Ishikawa (cell line): ENCODE measurements around the gene ERMN.

Source experiments
- CEBPB ChIP-seq: IDR thresholded peaks from 2 replicates; pipeline ENCODE4 v1.6.1; 2012
- CREB1 ChIP-seq: IDR thresholded peaks from 2 replicates; pipeline ENCODE4 v1.6.1; 2012; ENCODE audit warnings: low read depth
- EGR1 ChIP-seq: IDR thresholded peaks from 2 replicates; pipeline ENCODE4 v1.6.1; 2012
- EP300 ChIP-seq: IDR thresholded peaks from 2 replicates; pipeline ENCODE4 v1.6.1; 2012; ENCODE audit warnings: borderline replicate concordance
- FOXM1 ChIP-seq: IDR thresholded peaks from 2 replicates; pipeline ENCODE4 v1.6.1; 2012; ENCODE audit warnings: low read depth, borderline replicate concordance
- MAX ChIP-seq: IDR thresholded peaks from 2 replicates; pipeline ENCODE4 v1.6.1; 2012
- NFIC ChIP-seq: IDR thresholded peaks from 2 replicates; pipeline ENCODE4 v1.6.1; 2012
- RAD21 ChIP-seq: IDR thresholded peaks from 2 replicates; pipeline ENCODE4 v1.6.1; 2012; ENCODE audit warnings: low read depth
- TAF1 ChIP-seq: IDR thresholded peaks from 2 replicates; pipeline ENCODE4 v1.6.1; 2012; ENCODE audit warnings: low read depth, mild to moderate bottlenecking
- TCF12 ChIP-seq: IDR thresholded peaks from 2 replicates; pipeline ENCODE4 v1.6.1; 2012; ENCODE audit warnings: low read depth
- TEAD4 ChIP-seq: IDR thresholded peaks from 2 replicates; pipeline ENCODE4 v1.6.1; 2012
- USF1 ChIP-seq: IDR thresholded peaks from 2 replicates; pipeline ENCODE4 v1.6.1; 2012
- YY1 ChIP-seq: IDR thresholded peaks from 2 replicates; pipeline ENCODE4 v1.6.1; 2012; ENCODE audit warnings: low read depth
- ZBTB7A ChIP-seq: IDR thresholded peaks from 2 replicates; pipeline ENCODE4 v1.6.1; 2012; ENCODE audit warnings: low read depth
- TF ChIP-seq, protein P1 (sequence below): IDR thresholded peaks from 2 replicates; pipeline ENCODE4 v1.6.1; 2012; ENCODE audit warnings: low read depth, mild to moderate bottlenecking

The ERMN gene

DNA sequence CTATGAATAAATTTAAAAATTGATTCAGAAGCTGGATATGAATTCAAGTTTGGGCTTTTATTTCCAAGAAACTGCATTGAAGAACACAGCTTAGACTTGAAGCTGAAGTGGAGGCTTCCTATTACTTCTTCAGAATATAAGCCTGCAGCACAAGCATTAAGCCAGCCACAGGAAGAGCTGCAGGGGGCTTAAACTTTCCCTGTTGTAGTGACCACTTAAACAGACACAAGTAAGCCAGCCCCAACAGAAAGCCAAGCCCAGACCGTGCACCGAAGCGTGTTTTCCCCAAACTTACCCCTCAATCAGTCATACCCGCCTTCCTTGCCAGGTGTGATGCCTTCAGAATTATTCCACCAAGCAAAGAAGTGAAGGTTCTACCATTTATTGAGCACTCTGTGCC, 28.7 kb downstream of the ERMN start:
- TF ChIP-seq CREB1 = no peak
- no peak for TF ChIP-seq TEAD4
- TF ChIP-seq EGR1 = no peak

- TF ChIP-seq CREB1 (no peak), ZBTB7A (no peak), TAF1 (no peak), YY1 (no peak), NFIC (no peak), USF1 (no peak), EGR1 (no peak), CEBPB (no peak), TEAD4 (no peak), RAD21 (no peak)
Measured at GRCh38 chr2:157296490-157296889, 29.1 kb downstream of the ERMN start.

DNA sequence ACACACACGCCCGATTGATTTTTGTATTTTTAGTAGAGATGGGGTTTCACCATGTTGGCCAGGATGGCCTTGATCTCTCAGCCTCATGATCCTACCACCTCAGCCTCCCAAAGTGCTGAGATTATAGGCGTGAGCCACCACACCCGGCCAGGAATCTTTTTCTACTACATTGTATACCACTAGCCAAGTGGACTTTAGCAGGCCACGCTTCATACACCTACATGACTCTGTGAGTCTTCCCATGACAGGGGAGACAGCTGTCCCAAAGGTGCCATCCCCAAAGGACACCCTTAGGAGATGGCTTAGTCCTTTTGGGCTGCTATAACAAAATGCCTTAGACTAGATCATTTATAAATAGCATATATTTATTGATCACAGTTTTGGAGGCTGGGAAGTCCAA, 32.8 kb downstream of the ERMN start:
- TF ChIP-seq RAD21 (no peak), ZBTB7A (no peak), CREB1 (no peak), TCF12 (no peak), NFIC (no peak), TEAD4 (no peak), EP300 (no peak), MAX (no peak), YY1 (no peak), CEBPB (no peak)
- TF ChIP-seq, protein P1, sequence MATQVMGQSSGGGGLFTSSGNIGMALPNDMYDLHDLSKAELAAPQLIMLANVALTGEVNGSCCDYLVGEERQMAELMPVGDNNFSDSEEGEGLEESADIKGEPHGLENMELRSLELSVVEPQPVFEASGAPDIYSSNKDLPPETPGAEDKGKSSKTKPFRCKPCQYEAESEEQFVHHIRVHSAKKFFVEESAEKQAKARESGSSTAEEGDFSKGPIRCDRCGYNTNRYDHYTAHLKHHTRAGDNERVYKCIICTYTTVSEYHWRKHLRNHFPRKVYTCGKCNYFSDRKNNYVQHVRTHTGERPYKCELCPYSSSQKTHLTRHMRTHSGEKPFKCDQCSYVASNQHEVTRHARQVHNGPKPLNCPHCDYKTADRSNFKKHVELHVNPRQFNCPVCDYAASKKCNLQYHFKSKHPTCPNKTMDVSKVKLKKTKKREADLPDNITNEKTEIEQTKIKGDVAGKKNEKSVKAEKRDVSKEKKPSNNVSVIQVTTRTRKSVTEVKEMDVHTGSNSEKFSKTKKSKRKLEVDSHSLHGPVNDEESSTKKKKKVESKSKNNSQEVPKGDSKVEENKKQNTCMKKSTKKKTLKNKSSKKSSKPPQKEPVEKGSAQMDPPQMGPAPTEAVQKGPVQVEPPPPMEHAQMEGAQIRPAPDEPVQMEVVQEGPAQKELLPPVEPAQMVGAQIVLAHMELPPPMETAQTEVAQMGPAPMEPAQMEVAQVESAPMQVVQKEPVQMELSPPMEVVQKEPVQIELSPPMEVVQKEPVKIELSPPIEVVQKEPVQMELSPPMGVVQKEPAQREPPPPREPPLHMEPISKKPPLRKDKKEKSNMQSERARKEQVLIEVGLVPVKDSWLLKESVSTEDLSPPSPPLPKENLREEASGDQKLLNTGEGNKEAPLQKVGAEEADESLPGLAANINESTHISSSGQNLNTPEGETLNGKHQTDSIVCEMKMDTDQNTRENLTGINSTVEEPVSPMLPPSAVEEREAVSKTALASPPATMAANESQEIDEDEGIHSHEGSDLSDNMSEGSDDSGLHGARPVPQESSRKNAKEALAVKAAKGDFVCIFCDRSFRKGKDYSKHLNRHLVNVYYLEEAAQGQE = no peak

- TF ChIP-seq EP300 = no peak
- TF ChIP-seq RAD21 = no peak
- no peak for TF ChIP-seq CEBPB
- no peak for TF ChIP-seq MAX
- TF ChIP-seq, protein P1 = no peak
- no peak for TF ChIP-seq NFIC
- TF ChIP-seq FOXM1 = no peak
- TF ChIP-seq EGR1 = no peak
- no peak for TF ChIP-seq TEAD4
- no peak for TF ChIP-seq TAF1
- no peak for TF ChIP-seq CREB1
- TF ChIP-seq YY1 = no peak
- no peak for TF ChIP-seq USF1
- no peak for TF ChIP-seq TCF12
- TF ChIP-seq ZBTB7A = no peak
Measured at GRCh38 chr2:157291018-157291417, 34.6 kb downstream of the ERMN start.

DNA sequence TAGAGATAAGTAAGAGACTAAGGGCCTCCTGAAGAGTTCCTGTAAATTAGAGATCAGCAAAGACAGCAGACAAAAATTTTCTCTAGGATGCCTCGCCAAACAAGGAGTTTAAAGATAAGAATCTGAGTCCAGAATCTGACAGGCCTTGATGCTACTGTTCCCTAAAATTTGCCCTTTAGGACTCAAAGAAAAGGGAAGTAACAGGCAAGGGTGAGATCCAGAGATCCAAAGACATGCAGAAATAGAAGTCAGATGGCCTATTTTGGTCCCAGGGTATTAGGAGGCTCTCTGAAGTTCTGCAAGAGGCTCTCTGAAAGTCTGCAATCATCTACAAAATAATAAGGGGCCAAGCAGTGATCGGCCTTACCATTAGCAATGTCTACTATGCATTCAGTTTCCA, 35.1 kb downstream of the ERMN start:
- TF ChIP-seq, protein P1 = no peak
- TF ChIP-seq EP300 (no peak), CREB1 (no peak), EGR1 (no peak), RAD21 (no peak), TCF12 (no peak), USF1 (no peak), TAF1 (no peak), FOXM1 (no peak), CEBPB (no peak), MAX (no peak), TEAD4 (no peak), YY1 (no peak), NFIC (no peak), ZBTB7A (no peak)
